ENCODE measurements around the gene TMCO2.

Gene TMCO2

GRCh38 chr1:40300249-40300567 lies 52.5 kb downstream of the TMCO2 start:
- no peak overlapping the region for H3K27ac Mint-ChIP-seq (ENCODE audit: low read depth)

GRCh38 chr1:40300651-40301050 lies 52.9 kb downstream of the TMCO2 start:
- DNase-seq (ENCODE audit: low spot score in 2 of 2) (no peak), ATAC-seq (replicated peaks; ENCODE audit: extremely low read depth, poor library complexity, severe bottlenecking) (no peak)
- Mint-ChIP-seq H3K27me3 (no peaks in the 10 kb centered on the region), H3K4me3 (no peak overlapping the region), H3K27ac (ENCODE audit: low read depth) (no peak overlapping the region), H3K9me3 (no peaks in the 10 kb centered on the region), H3K36me3 (ENCODE audit: insufficient read depth) (peaks cover 3% of the 10 kb centered on the region), H3K4me1 (no peaks in the 10 kb centered on the region)

More at GRCh38 chr1:40300249-40300567, 52.5 kb downstream of the TMCO2 start:
- Mint-ChIP-seq H3K36me3 (ENCODE audit: insufficient read depth) (peaks cover 3% of the 10 kb centered on the region), H3K4me1 (no peaks in the 10 kb centered on the region), H3K4me3 (no peak overlapping the region), H3K27me3 (no peaks in the 10 kb centered on the region), H3K9me3 (no peaks in the 10 kb centered on the region)
- DNase-seq (ENCODE audit: low spot score in 2 of 2) = no peak
- no peak for ATAC-seq (replicated peaks; ENCODE audit: extremely low read depth, poor library complexity, severe bottlenecking)

GRCh38 chr1:40301066-40301465 lies 53.3 kb downstream of the TMCO2 start:
- no peak overlapping the region for H3K4me3 Mint-ChIP-seq
- no peak for ATAC-seq (replicated peaks; ENCODE audit: extremely low read depth, poor library complexity, severe bottlenecking)
- no peaks in the 10 kb centered on the region for H3K27me3 Mint-ChIP-seq
- peaks cover 2% of the 10 kb centered on the region for H3K36me3 Mint-ChIP-seq (ENCODE audit: insufficient read depth)
- H3K27ac Mint-ChIP-seq (ENCODE audit: low read depth) = no peak overlapping the region
- no peak for DNase-seq (ENCODE audit: low spot score in 2 of 2)
- no peaks in the 10 kb centered on the region for H3K9me3 Mint-ChIP-seq
- no peaks in the 10 kb centered on the region for H3K4me1 Mint-ChIP-seq
